Activated naive CD8-positive, alpha-beta T cell treated with anti-CD3 and anti-CD28 coated beads, Interleukin-2, amount 10 ng/mL, durations not matched to agents 7 days and 5 days (primary cell): ENCODE measurements around the gene ARHGEF4. TPM values are rescaled to one million over a fixed set of nuclear protein-coding genes. Genes with fewer than 3 reads are reported as not detected.

Experiments
- ATAC-seq: fragments of 150-1000 bp; cut with Tn5 transposase; one replicate; pipeline ENCODE4 v1.10.0; 2021; ENCODE audit warnings: low read depth, moderate library complexity
- POLR2A ChIA-PET: fragments of 350-600 bp; sonication (Branson Sonifier 250); formaldehyde crosslinking; loops from one replicate; lab custom pipeline; 2021; ENCODE audit warnings: antibody characterized with exemption; lab: Charles Lee
- DNase-seq: peaks from one replicate; pipeline ENCODE4 v3.0.0; 2021
- H3K27ac Mint-ChIP-seq: one replicate; pipeline ENCODE4 v1.8.0; 2022; ENCODE audit warnings: mild to moderate bottlenecking, mixed read lengths
- H3K27me3 Mint-ChIP-seq: one replicate; pipeline ENCODE4 v1.8.0; 2022; ENCODE audit warnings: mild to moderate bottlenecking, moderate library complexity, mixed read lengths
- H3K36me3 Mint-ChIP-seq: one replicate; pipeline ENCODE4 v1.8.0; 2021; ENCODE audit warnings: mild to moderate bottlenecking, mixed read lengths
- H3K4me1 Mint-ChIP-seq: one replicate; pipeline ENCODE4 v1.8.0; 2021; ENCODE audit warnings: mixed read lengths
- H3K4me3 Mint-ChIP-seq: one replicate; pipeline ENCODE4 v1.8.0; 2022; ENCODE audit warnings: mild to moderate bottlenecking, moderate library complexity, mixed read lengths
- H3K9me3 Mint-ChIP-seq: one replicate; pipeline ENCODE4 v1.8.0; 2021; ENCODE audit warnings: mixed read lengths
- total RNA-seq, 2 experiments: library from RNA; stranded (reverse); gene quantifications; one replicate each; pipeline ENCODE4 v1.2.3, GENCODE V29; 2021

The ARHGEF4 gene
- total RNA-seq, 2 experiments from 2014 or later = 3.7 to 5.4 TPM

DNA sequence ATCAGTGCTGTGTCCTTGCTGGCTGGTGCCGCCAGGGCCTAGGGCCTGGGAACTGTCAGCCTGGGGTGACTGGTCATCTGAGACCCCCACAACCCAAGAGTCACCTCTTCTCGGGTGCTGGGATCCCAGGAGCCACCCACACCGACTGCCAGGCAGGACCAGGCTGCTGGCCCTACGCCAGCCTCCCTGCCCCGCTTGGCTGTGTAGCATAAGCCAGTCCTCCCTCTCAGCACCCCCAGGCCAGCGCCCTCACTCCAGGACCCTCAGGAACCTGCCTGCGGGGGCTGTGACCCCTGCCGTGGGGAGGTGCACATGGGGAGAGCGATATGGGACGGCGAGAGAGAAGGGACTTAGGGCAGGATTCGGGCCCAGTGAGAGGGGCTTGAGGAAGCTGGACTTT lies 9.5 kb downstream of the ARHGEF4 start:
- Mint-ChIP-seq H3K9me3 (no peaks in the 10 kb centered on the region), H3K4me1 (peaks cover 2% of the 10 kb centered on the region), H3K27me3 (peaks cover 8% of the 10 kb centered on the region), H3K4me3 (no peak overlapping the region), H3K27ac (no peak overlapping the region), H3K36me3 (no peaks in the 10 kb centered on the region)
- POLR2A ChIA-PET = no interaction called here
- DNase-seq = no peak
- no peak for ATAC-seq

DNA sequence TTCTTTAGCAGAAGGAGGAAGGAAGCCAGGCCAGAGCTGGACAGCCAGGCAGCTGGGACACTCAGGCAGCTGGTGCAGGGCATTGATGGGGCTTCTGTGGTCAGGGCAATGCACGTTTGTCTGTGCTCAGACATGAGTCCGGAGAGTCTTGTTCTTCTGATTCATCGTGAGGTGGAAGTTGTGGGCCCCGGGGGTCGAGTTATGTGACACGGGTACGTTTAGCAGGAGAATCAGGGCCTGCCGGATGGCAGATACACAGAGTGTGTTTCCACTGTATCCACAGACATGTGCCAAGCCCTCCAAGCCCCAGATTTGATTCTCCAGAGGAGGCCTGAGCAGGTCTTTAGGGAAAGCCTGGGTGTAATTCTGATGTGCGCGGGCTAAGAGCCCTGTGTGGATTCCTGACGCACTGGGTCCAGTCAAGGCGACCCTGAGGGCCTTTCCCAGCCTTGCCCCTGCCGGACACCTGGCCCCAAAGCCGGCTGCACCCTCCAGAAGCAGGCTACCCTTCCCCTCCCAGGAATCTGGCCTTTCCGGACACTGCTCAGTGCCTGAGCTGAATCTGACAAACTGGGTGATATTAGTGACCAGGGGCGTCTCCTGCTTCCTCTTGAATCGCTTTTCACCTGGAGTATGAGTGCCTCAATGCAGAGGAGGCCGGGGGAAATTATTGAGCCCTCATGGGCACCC lies 10.1 kb downstream of the ARHGEF4 start:
- ATAC-seq (no peak), DNase-seq (no peak)
- H3K36me3 Mint-ChIP-seq = no peaks in the 10 kb centered on the region
- POLR2A ChIA-PET = no interaction called here
- H3K9me3 Mint-ChIP-seq = no peaks in the 10 kb centered on the region
- H3K4me3 Mint-ChIP-seq = no peak overlapping the region
- peaks cover 4% of the 10 kb centered on the region for H3K27me3 Mint-ChIP-seq
- peaks cover 2% of the 10 kb centered on the region for H3K4me1 Mint-ChIP-seq
- H3K27ac Mint-ChIP-seq = no peak overlapping the region

DNA sequence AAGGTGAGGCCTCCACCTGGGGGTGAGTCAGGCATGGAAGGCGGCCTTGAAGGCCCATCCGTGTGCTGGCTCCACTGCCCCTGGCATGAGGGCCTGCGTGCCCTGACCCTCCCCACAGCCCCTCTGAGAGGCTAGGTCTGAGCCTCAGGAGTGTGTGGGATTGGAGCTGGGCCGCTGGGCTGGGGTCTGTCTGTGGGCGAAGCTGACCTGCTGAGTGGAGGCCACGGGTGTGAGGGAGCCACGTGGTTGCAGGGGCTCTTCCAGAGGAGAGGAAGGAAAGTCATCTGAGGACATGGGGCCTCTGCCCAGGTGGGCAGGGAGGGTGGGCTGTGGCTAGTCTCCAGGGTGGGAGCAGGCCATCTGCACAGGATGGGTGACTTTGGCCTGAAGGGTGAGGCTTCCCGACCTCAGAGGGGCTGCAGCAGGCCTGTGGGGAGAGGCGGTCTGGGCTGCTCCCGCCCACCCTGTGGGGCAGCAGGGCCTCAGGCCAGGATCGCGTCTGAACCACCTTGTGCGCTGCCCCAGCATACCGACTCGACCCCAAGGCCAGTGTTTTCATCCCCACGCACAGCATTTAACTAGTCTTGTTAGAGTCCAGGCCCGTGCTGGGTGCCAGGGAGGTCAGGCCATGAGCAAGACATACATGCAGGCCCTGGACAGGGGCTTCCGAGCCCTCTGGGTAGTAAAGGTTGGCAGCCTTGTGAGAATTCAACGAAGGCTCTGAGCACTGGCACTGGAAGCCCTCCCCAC lies 11.2 kb downstream of the ARHGEF4 start:
- Mint-ChIP-seq H3K27ac (no peak overlapping the region), H3K4me3 (no peak overlapping the region), H3K4me1 (peaks cover 2% of the 10 kb centered on the region), H3K36me3 (no peaks in the 10 kb centered on the region), H3K9me3 (no peaks in the 10 kb centered on the region), H3K27me3 (no peaks in the 10 kb centered on the region)
- ATAC-seq = no peak
- no peak for DNase-seq
- POLR2A ChIA-PET = no interaction called here

DNA sequence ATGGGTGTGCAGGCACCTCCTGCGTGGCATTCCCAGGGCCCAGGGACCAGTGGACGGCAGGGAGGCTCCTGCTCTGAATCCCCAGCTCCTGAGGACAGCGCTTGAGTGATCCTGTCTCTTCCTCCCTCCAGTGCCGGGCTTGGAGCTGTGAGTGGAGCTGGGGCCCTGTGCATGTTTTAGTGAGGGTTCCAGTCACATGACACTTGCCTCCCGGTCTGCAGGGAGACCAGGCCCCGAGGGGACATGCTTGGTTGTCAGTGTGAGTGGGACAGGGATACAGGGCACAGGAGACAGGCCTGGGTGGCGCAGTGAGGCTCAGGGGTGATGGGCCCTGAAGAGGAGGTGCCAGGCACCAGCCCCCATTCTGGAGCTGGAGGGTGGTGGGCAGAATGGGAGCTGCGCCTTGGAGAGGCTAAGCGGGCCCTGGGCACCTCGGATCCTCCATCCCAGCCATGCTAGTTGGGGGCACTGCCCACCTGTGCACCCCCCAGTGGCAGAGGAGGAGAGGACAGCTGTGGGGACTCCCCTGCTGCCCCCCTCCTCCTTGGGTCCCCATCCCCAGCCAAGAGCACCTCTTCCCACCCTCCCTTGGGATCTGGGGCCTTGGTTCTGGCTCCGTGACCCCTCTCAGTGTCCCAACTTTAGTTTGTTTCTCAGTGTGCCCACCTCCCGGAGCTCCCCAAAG lies 12.0 kb downstream of the ARHGEF4 start:
- Mint-ChIP-seq H3K4me1 (peaks cover 2% of the 10 kb centered on the region), H3K27ac (no peak overlapping the region)
- POLR2A ChIA-PET = no interaction called here

GRCh38 chr2:130849896-130850787 lies 13.4 kb downstream of the ARHGEF4 start:
- DNase-seq (no peak), ATAC-seq (no peak)
- Mint-ChIP-seq H3K27me3 (no peaks in the 10 kb centered on the region), H3K27ac (no peak overlapping the region), H3K9me3 (no peaks in the 10 kb centered on the region), H3K4me1 (peaks cover 2% of the 10 kb centered on the region), H3K4me3 (no peak overlapping the region), H3K36me3 (no peaks in the 10 kb centered on the region)
- POLR2A ChIA-PET = no interaction called here

More for the DNA sequence above, 12.0 kb downstream of the ARHGEF4 start:
- ATAC-seq (no peak), DNase-seq (no peak)
- Mint-ChIP-seq H3K9me3 (no peaks in the 10 kb centered on the region), H3K36me3 (no peaks in the 10 kb centered on the region), H3K27me3 (no peaks in the 10 kb centered on the region), H3K4me3 (no peak overlapping the region)

- Mint-ChIP-seq H3K27me3 (no peaks in the 10 kb centered on the region), H3K4me3 (no peak overlapping the region), H3K36me3 (no peaks in the 10 kb centered on the region), H3K27ac (no peak overlapping the region), H3K9me3 (no peaks in the 10 kb centered on the region), H3K4me1 (peaks cover 2% of the 10 kb centered on the region)
- DNase-seq (no peak), ATAC-seq (no peak)
- POLR2A ChIA-PET = no interaction called here
Measured at GRCh38 chr2:130850788-130851623, 14.3 kb downstream of the ARHGEF4 start.

GRCh38 chr2:130851624-130852382 lies 15.1 kb downstream of the ARHGEF4 start:
- Mint-ChIP-seq H3K36me3 (no peaks in the 10 kb centered on the region), H3K4me3 (no peak overlapping the region), H3K27me3 (no peaks in the 10 kb centered on the region), H3K9me3 (no peaks in the 10 kb centered on the region), H3K27ac (no peak overlapping the region), H3K4me1 (peaks cover 2% of the 10 kb centered on the region)
- DNase-seq (no peak), ATAC-seq (no peak)
- POLR2A ChIA-PET = no interaction called here

- no peaks in the 10 kb centered on the region for H3K27me3 Mint-ChIP-seq
- no peaks in the 10 kb centered on the region for H3K9me3 Mint-ChIP-seq
- H3K27ac Mint-ChIP-seq = no peak overlapping the region
- H3K4me1 Mint-ChIP-seq = peaks cover 2% of the 10 kb centered on the region
- no peaks in the 10 kb centered on the region for H3K36me3 Mint-ChIP-seq
- POLR2A ChIA-PET = no interaction called here
- ATAC-seq = no peak
- no peak for DNase-seq
- H3K4me3 Mint-ChIP-seq = no peak overlapping the region
Measured at GRCh38 chr2:130852521-130853115, 15.9 kb downstream of the ARHGEF4 start.

- Mint-ChIP-seq H3K36me3 (no peaks in the 10 kb centered on the region), H3K9me3 (no peaks in the 10 kb centered on the region), H3K4me1 (peaks cover 2% of the 10 kb centered on the region), H3K27me3 (no peaks in the 10 kb centered on the region), H3K27ac (no peak overlapping the region), H3K4me3 (no peak overlapping the region)
- ATAC-seq (no peak), DNase-seq (no peak)
- POLR2A ChIA-PET = no interaction called here
Measured at GRCh38 chr2:130853391-130853790, 16.7 kb downstream of the ARHGEF4 start.

GRCh38 chr2:130854301-130854700 lies 17.6 kb downstream of the ARHGEF4 start:
- no peak overlapping the region for H3K27ac Mint-ChIP-seq
- no peak overlapping the region for H3K4me3 Mint-ChIP-seq
- DNase-seq (no peak), ATAC-seq (no peak)
- H3K4me1 Mint-ChIP-seq = peaks cover 2% of the 10 kb centered on the region
- H3K36me3 Mint-ChIP-seq = no peaks in the 10 kb centered on the region
- no peaks in the 10 kb centered on the region for H3K9me3 Mint-ChIP-seq
- POLR2A ChIA-PET = no interaction called here
- H3K27me3 Mint-ChIP-seq = no peaks in the 10 kb centered on the region

- H3K4me1 Mint-ChIP-seq = no peaks in the 10 kb centered on the region
- no peak overlapping the region for H3K27ac Mint-ChIP-seq
- DNase-seq (no peak), ATAC-seq (no peak)
- no peaks in the 10 kb centered on the region for H3K36me3 Mint-ChIP-seq
- no peaks in the 10 kb centered on the region for H3K9me3 Mint-ChIP-seq
- no peak overlapping the region for H3K4me3 Mint-ChIP-seq
- POLR2A ChIA-PET = no interaction called here
- peaks cover 3% of the 10 kb centered on the region for H3K27me3 Mint-ChIP-seq
Measured at GRCh38 chr2:130864830-130865800, 28.4 kb downstream of the ARHGEF4 start.
